GM12878 (cell line): Measurements from ENCODE around the gene BDNF.

Source experiments
- CTCF ChIP-seq, 3 experiments: IDR thresholded peaks in 2 of 3; conservative IDR thresholded peaks in 1 of 3; 2 replicates each; pipeline ENCODE4 v1.5.1; 2011; ENCODE audit warnings: low read depth in 3 of 3, low read length in 3 of 3, mild to moderate bottlenecking in 3 of 3, control low read depth in 2 of 3, moderate library complexity in 2 of 3, inconsistent platforms in 1 of 3, mixed read lengths in 1 of 3; ENCODE audit not compliant: control insufficient read depth in 2 of 3, insufficient read depth in 1 of 3; ENCODE audit errors: extremely low read depth in 1 of 3
- EGR1 ChIP-seq, 2 experiments: IDR thresholded peaks; 1 replicate in 1 of 2; 2 replicates in 1 of 2; pipeline ENCODE4 v1.6.1; 2011 to 2012; ENCODE audit warnings: low read depth in 2 of 2, low read length in 2 of 2, borderline replicate concordance in 1 of 2, mild to moderate bottlenecking in 1 of 2, moderate library complexity in 1 of 2
- EP300 ChIP-seq, 2 experiments: fragments of 150-350 bp in 1 of 2; IDR thresholded peaks; 2 replicates each; pipeline ENCODE4 v1.6.1; 2011 to 2012; ENCODE audit warnings: low read depth in 2 of 2, low read length in 2 of 2, borderline replicate concordance in 1 of 2, improper control_type of control experiment in 1 of 2, inconsistent platforms in 1 of 2; ENCODE audit not compliant: control insufficient read depth in 1 of 2
- HDGF ChIP-seq: fragments of 450-650 bp; IDR thresholded peaks from 2 replicates; pipeline ENCODE4 v1.6.1; 2016; ENCODE audit warnings: antibody characterized with exemption
- JUNB ChIP-seq: IDR thresholded peaks from 2 replicates; pipeline ENCODE4 v1.6.1; 2016; ENCODE audit warnings: antibody characterized with exemption, mild to moderate bottlenecking
- NBN ChIP-seq: fragments of 450-650 bp; IDR thresholded peaks from 2 replicates; pipeline ENCODE4 v1.6.1; 2016
- POLR2A ChIP-seq: IDR thresholded peaks from 2 replicates; pipeline ENCODE4 v1.6.1; 2011; ENCODE audit warnings: low read depth, mild to moderate bottlenecking, low read length
- RAD21 ChIP-seq: IDR thresholded peaks from 2 replicates; pipeline ENCODE4 v1.6.1; 2011; ENCODE audit warnings: mild to moderate bottlenecking, low read depth, low read length, moderate library complexity; ENCODE audit not compliant: insufficient read depth
- SMC3 ChIP-seq: IDR thresholded peaks from 2 replicates; pipeline ENCODE4 v1.6.1; 2011; ENCODE audit warnings: low read length, improper control_type of control experiment, borderline replicate concordance
- ZNF274 ChIP-seq: IDR thresholded peaks from one replicate; pipeline ENCODE4 v1.8.0; 2011; ENCODE audit not compliant: insufficient read length, insufficient read depth

GRCh38 chr11:27656320-27656719 is 43.9 kb downstream of the BDNF start:
- TF ChIP-seq RAD21 (no peak), NBN (no peak), CTCF (IDR thresholded peaks at IDR 0.05 in 2 of 3, conservative IDR thresholded peaks at IDR 0.05 in 1 of 3; ENCODE audit: control insufficient read depth in 2 of 3, extremely low read depth in 1 of 3, insufficient read depth in 1 of 3, low read depth in 3 of 3, low read length in 3 of 3) (no peak), SMC3 (no peak), JUNB (no peak), EP300 (IDR thresholded peaks at IDR 0.05; ENCODE audit: borderline replicate concordance in 1 of 2, control insufficient read depth in 1 of 2, low read depth in 2 of 2, low read length in 2 of 2) (no peak), HDGF (no peak), POLR2A (no peak), ZNF274 (no peak), EGR1 (IDR thresholded peaks at IDR 0.05; ENCODE audit: borderline replicate concordance in 1 of 2, low read depth in 2 of 2, low read length in 2 of 2) (no peak)
